Stimulated activated CD8-positive, alpha-beta memory T cell treated with anti-CD3 and anti-CD28 coated beads, Interleukin-4, amount 100 ng/mL, for 48 hours (primary cell): Measurements from ENCODE around the gene TLK2.

Source experiments
- DNase-seq: peaks from one replicate; pipeline ENCODE4 v3.0.0-alpha.2; 2020

Gene TLK2

DNA sequence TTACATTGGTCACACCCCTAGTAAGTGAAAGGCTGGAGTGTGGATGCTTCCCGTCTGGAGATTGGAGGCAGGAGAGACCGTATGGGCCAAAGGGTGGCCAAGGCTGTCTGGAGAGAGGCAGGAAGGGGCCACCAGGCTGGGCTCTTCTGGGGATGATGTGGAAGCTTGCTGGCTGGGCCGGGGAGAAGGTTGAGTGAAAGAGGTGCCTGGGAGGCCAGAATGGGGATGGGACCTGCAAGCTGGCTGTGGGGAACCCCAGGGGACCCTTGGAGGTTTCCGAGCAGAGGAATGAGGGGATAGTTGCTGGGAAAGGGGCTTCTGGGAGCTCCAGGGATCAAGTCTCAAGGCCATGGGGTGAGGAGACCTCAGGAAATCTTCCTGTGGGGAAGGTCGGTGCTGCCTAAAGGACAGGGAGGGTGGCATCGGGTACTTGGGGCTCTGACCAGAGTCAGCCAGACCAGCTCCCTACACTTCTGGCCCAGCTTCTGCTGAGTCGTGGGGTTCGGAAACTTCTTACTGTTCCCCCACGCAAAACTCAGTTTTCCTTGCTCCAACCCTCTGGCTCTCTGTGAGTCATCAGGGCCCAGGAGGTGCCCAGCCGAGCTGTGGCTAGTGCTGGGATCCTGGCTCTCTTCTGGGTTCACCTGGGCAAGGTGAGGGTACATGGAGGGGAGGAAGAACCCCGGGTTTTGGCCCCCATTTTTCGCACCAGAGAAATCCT, 151.9 kb downstream of the TLK2 start:
- no peak for DNase-seq

GRCh38 chr17:62631086-62631935, 152.7 kb downstream of the TLK2 start:
- no peak for DNase-seq

- DNase-seq = no peak
Measured at GRCh38 chr17:62631936-62632924, 153.6 kb downstream of the TLK2 start.

- no peak for DNase-seq
Measured at GRCh38 chr17:62637809-62638208, 159.2 kb downstream of the TLK2 start.

GRCh38 chr17:62641153-62641552, 162.5 kb downstream of the TLK2 start:
- DNase-seq = no peak

DNA sequence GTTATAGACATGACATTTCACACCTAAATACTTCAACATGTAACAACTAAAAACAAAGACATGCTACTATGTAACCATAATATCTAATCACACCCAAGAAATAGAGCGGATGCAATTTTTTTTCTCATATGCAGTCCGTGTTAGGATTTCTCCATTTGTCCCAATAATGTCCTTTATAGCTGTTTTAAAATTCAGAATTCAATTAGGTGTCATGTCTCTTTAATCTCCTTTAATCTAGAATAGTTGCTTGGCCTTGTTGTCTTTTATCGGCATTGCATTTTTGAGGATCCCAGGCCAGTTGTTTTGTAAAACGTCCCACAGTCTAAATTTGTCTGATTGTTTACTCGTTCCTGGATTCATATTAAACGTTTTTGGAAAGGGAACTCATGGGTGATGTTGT, 163.3 kb downstream of the TLK2 start:
- no peak for DNase-seq

- DNase-seq = no peak
Measured at GRCh38 chr17:62643496-62643895, 164.9 kb downstream of the TLK2 start.

DNA sequence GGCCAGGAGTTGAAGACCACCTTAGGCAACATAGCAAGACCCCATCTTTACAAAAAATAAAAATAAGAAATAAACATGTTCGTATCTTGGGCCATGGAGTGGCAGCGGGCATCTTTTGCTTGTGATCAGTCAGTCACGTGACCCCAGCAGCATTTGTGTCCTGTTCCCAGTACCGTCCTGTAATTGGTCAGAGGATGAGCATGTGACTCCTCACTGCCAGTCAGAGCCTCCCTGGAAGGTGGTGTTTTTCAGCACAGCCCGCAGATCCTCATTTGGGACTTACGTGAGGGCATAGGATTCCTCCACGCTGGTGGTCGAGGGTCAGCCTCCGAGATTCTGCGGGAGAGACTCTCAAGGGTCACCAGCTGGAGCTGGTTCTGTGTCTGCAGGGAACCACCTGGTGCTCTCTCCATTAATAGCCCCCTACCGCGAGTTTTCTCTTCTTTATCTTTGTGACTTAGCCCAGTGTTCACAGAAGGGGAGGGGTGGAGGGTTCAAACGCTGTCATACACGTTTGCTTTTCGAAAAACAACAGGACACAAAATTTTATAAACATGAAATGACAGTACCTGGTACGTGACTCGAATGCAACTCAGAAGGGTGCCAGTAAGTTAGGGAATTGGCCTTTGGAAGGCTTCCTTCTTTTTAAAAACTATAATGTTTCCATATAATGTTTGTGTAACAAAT, 166.0 kb downstream of the TLK2 start:
- no peak for DNase-seq

DNA sequence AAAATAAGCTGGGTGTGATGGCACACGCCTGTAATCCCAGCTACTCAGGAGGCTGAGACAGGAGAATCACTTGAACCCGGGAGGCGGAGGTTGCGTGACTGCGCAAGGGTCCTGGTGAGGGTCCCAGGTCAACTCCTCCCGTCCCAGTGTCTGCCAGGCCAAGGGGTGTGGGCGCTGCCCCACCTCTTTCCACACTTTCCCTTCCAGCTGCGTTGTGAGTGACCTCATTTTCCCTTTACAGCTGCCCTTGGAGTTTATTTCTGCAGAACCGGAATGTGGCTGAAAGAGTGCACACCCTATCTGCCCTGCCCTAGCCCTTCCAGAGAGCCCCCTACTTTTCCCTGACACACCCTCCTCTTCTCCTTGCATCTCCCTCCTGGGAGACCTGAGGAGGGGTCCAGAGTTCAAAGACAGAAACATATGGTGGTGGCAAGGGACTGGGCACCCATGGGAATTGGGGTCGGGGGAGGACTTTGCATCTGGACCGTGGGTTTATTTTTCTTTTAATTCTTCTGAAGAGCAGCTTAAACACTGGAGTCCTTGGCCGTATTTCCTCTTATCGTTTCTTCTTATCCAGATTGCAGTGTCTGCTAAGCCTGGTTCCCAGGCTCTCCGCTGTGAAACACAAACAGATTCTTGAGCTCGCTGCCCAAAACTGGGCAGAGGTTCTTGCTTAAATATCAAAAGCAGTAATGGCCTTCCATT, 169.8 kb downstream of the TLK2 start:
- DNase-seq = no peak

DNA sequence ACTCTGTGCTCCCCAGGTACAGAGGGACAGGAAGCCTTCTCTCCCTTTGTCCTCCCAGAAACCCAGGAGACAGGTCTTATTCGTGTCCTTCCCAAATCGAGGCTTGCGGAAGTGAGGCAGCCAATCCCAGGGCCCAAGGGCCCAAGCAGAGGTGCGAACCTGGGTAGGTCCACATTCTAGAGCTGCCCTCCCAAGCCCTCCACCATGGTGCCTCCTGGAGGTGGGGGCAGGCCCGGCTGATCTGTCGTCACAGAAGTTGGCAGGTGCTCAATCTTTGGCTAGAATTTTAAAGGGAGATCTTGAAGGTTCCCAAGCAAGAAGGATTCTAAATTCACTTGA, 170.3 kb downstream of the TLK2 start:
- no peak for DNase-seq

DNA sequence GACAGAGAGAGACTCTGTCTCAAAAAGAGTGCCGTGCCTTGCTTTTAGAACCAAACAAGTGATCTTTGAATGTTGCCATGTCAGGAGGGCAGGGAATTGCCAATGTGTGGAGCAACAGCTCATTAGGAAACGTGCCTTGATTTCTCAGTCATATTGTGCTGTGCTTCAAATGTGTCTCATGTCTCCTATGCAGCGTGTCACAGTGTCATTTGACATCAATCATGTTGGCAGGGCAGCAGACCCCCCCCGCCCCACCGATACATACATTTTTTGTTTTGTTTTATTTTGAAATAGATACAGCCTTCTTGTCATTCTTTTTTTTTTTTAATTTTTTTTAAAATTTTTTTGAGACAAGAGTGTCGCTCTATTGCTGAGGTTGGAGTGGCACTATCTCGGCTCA, 170.9 kb downstream of the TLK2 start:
- DNase-seq = no peak

DNA sequence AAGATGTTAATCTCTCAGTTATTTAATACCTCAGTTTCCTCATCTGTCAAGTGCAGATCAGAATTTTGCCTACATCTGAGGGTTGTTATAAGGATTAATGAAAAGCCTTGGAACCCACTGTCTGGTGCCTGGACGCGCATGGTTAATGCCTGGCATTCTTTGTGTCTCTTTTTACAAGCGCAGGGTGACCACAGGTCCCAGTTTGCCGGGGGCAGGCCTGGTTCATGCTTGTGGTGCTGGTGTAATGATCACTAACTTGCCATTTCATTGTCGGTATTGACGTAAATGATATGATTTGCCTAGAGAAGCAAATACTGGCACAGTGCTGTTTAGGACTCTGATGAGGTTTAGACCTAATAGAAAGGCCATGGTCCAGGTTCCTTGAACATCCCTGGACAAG, 172.0 kb downstream of the TLK2 start:
- no peak for DNase-seq

- DNase-seq = peak; percentile 52
Measured at GRCh38 chr17:62652251-62653001, 173.8 kb downstream of the TLK2 start.

- peak; percentile 95 for DNase-seq
Measured at GRCh38 chr17:62653002-62653825, 174.6 kb downstream of the TLK2 start.

GRCh38 chr17:62653826-62654761, 175.5 kb downstream of the TLK2 start:
- DNase-seq = peak; percentile 34

DNA sequence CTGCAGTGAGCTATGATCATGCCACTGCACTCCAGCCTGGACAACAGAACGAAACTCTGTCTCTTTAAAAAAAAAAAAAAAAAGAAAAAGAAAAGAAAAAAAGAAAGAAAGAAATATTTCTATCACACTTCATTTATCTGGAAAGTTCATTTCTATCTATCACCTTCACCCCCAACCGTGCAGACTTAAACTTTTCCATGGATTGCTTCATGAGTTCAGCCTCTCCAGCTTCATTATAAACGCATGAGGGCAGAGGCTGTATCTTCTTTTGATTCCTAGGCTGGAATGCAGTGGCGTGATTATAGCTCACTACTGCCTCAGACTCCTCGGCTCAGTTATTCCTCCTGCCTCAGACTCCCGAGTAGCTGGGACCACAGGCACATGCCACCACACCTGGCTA, 177.0 kb downstream of the TLK2 start:
- DNase-seq = no peak

DNA sequence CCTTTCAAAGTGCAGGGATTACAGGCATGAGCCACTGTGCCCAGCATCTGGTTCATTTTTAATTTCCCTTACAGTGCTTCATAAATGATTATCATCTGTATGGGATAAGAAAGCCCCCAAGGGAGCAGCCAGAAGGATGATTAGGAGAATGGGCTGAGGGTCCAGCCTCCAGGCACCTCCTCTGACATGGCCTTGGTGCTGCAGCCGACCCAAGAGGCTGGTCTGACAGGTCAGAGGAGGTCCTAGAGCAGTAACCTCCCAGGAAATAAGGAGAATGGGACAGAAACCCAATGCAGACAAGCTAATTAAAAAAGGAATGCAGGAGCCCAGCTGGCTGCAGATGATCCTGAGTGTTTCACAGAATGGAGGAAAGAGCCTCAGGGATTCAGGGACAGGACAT, 177.8 kb downstream of the TLK2 start:
- DNase-seq = no peak

- DNase-seq = no peak
Measured at GRCh38 chr17:62657145-62657665, 178.6 kb downstream of the TLK2 start.

DNA sequence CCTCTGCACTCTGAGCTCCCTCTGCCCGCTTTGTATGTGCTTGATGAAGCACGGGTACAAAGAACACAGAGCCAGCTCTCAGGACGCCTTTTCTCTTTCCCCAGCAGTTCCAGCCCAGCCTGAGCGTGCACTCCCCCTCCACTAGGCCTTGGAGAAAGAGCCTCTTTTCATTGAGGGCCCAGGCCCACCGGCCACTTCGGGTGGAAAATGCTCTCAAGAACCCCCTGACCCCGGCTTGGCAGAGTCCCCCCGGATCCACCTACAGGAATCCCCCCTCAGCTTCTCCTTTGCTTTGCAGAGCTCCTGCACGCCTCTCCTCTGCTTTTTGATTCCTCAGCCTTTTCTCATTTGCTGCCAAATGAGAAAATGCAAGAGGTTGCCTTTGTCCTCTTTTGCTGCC, 179.1 kb downstream of the TLK2 start:
- DNase-seq = no peak
